Measurements from ENCODE around the gene PRDM12.
"Not testable (repeated sequence)": the region's sequence is repeated elsewhere in the genome, so short reads cannot be mapped to it uniquely, and the experiment has no call there.

PRDM12 gene

GRCh38 chr9:130665029-130665430 lies 636 bp downstream of the PRDM12 start:
- DNase-seq (ENCODE audit: low read depth), result no peak

GRCh38 chr9:130665431-130666392 lies 1.3 kb downstream of the PRDM12 start:
- no peak for DNase-seq (ENCODE audit: low read depth)

- DNase-seq (ENCODE audit: low read depth), result no peak
These were observed 2.2 kb downstream of the PRDM12 start for GRCh38 chr9:130666393-130667119.

GRCh38 chr9:130667120-130667435 lies 2.7 kb downstream of the PRDM12 start:
- no peak for DNase-seq (ENCODE audit: low read depth)

- no peak for DNase-seq (ENCODE audit: low read depth)
These were observed 3.8 kb downstream of the PRDM12 start for GRCh38 chr9:130668196-130668595.

GRCh38 chr9:130668659-130669058 lies 4.3 kb downstream of the PRDM12 start:
- DNase-seq (ENCODE audit: low read depth), result no peak

GRCh38 chr9:130669965-130670364 lies 5.6 kb downstream of the PRDM12 start:
- DNase-seq (ENCODE audit: low read depth), result no peak

GRCh38 chr9:130670644-130671043 lies 6.2 kb downstream of the PRDM12 start:
- DNase-seq (ENCODE audit: low read depth), result no peak

- no peak for DNase-seq (ENCODE audit: low read depth)
These were observed 8.1 kb downstream of the PRDM12 start for GRCh38 chr9:130672466-130672865.

- DNase-seq (ENCODE audit: low read depth), result no peak
These were observed 8.7 kb downstream of the PRDM12 start for GRCh38 chr9:130672933-130673615.

- DNase-seq (ENCODE audit: low read depth), result no peak
These were observed 11.0 kb downstream of the PRDM12 start for GRCh38 chr9:130675396-130675795.

GRCh38 chr9:130677252-130677651 lies 12.9 kb downstream of the PRDM12 start:
- DNase-seq (ENCODE audit: low read depth), result no peak

- peak; percentile 29 for DNase-seq (ENCODE audit: low read depth)
These were observed 16.7 kb downstream of the PRDM12 start for GRCh38 chr9:130680836-130681768.

- DNase-seq (ENCODE audit: low read depth), result no peak
These were observed 17.5 kb downstream of the PRDM12 start for GRCh38 chr9:130681769-130682420.

GRCh38 chr9:130682421-130683121 lies 18.2 kb downstream of the PRDM12 start:
- peak; percentile 23 for DNase-seq (ENCODE audit: low read depth)

- DNase-seq (ENCODE audit: low read depth), result no peak
These were observed 20.7 kb downstream of the PRDM12 start for GRCh38 chr9:130685104-130685503.

- not testable (repeated sequence) for DNase-seq (ENCODE audit: low read depth)
These were observed 21.6 kb downstream of the PRDM12 start for GRCh38 chr9:130685945-130686344.

GRCh38 chr9:130687615-130688014 lies 23.2 kb downstream of the PRDM12 start:
- no peak for DNase-seq (ENCODE audit: low read depth)

GRCh38 chr9:130688072-130688471 lies 23.7 kb downstream of the PRDM12 start:
- no peak for DNase-seq (ENCODE audit: low read depth)

GRCh38 chr9:130689572-130689936 lies 25.2 kb downstream of the PRDM12 start:
- DNase-seq (ENCODE audit: low read depth), result no peak
